Cerebellar nuclear complex (tissue), 1 donor: ENCODE results near the gene GMDS.

ENCODE experiments used
- DNase-seq, 2 experiments: peaks; one replicate each; lab custom pipeline; 2025; lab: John Stamatoyannopoulos, UW

Gene GMDS

DNA sequence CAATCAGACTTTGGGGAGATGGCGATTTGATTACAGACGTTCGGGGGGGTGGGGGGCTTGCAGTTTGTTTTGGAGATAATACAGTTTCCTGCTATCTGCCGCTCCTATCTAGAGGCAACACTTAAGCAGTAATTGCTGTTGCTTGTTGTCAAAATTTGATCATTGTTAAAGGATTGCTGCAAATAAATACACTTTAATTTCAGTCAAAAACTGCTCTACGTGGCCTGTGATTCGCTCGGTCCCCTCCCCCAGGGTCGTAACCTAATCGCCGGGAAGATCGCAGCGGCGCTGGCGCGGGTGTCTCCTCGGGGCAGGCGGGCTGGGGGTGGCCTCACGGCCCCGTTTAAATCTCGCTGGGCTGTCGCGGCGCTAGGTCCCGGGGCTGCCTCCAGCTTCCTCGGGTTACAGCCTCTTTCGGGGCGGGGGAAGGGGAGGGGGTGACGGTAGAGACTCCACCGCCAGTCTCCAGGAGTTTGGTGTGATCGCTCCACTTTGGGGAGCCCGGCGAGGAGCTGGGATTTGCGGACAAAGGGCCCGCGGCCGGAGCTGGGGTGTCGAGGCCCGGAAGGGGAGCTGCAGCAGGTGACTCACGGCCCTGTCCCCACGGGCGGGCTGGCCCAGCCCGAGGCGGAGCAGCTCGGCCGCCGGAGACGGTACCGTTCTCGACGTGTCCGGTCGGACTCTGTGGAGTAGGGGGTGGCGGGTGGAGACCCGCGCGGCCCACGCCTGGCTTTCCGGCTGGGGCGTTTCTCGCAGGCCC is 631.5 kb downstream of the GMDS start:
- DNase-seq = no peak

GRCh38 chr6:1613346-1613687 is 632.1 kb downstream of the GMDS start:
- DNase-seq = no peak

GRCh38 chr6:1612974-1613306 is 632.5 kb downstream of the GMDS start:
- no peak for DNase-seq

- DNase-seq = no peak
Observed at GRCh38 chr6:1612299-1612973, 633.0 kb downstream of the GMDS start.

DNA sequence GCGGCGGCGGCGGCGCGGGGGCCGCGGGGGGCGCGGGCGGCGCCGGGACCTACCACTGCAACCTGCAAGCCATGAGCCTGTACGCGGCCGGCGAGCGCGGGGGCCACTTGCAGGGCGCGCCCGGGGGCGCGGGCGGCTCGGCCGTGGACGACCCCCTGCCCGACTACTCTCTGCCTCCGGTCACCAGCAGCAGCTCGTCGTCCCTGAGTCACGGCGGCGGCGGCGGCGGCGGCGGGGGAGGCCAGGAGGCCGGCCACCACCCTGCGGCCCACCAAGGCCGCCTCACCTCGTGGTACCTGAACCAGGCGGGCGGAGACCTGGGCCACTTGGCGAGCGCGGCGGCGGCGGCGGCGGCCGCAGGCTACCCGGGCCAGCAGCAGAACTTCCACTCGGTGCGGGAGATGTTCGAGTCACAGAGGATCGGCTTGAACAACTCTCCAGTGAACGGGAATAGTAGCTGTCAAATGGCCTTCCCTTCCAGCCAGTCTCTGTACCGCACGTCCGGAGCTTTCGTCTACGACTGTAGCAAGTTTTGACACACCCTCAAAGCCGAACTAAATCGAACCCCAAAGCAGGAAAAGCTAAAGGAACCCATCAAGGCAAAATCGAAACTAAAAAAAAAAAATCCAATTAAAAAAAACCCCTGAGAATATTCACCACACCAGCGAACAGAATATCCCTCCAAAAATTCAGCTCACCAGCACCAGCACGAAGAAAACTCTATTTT is 633.7 kb downstream of the GMDS start:
- no peak for DNase-seq

DNA sequence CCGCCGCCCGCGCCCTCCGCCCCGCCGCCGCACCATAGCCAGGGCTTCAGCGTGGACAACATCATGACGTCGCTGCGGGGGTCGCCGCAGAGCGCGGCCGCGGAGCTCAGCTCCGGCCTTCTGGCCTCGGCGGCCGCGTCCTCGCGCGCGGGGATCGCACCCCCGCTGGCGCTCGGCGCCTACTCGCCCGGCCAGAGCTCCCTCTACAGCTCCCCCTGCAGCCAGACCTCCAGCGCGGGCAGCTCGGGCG is 634.2 kb downstream of the GMDS start:
- DNase-seq = no peak

DNA sequence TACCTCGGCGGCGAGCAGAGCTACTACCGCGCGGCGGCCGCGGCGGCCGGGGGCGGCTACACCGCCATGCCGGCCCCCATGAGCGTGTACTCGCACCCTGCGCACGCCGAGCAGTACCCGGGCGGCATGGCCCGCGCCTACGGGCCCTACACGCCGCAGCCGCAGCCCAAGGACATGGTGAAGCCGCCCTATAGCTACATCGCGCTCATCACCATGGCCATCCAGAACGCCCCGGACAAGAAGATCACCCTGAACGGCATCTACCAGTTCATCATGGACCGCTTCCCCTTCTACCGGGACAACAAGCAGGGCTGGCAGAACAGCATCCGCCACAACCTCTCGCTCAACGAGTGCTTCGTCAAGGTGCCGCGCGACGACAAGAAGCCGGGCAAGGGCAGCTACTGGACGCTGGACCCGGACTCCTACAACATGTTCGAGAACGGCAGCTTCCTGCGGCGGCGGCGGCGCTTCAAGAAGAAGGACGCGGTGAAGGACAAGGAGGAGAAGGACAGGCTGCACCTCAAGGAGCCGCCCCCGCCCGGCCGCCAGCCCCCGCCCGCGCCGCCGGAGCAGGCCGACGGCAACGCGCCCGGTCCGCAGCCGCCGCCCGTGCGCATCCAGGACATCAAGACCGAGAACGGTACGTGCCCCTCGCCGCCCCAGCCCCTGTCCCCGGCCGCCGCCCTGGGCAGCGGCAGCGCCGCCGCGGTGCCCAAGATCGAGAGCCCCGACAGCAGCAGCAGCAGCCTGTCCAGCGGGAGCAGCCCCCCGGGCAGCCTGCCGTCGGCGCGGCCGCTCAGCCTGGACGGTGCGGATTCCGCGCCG is 634.7 kb downstream of the GMDS start:
- DNase-seq = no peak

DNA sequence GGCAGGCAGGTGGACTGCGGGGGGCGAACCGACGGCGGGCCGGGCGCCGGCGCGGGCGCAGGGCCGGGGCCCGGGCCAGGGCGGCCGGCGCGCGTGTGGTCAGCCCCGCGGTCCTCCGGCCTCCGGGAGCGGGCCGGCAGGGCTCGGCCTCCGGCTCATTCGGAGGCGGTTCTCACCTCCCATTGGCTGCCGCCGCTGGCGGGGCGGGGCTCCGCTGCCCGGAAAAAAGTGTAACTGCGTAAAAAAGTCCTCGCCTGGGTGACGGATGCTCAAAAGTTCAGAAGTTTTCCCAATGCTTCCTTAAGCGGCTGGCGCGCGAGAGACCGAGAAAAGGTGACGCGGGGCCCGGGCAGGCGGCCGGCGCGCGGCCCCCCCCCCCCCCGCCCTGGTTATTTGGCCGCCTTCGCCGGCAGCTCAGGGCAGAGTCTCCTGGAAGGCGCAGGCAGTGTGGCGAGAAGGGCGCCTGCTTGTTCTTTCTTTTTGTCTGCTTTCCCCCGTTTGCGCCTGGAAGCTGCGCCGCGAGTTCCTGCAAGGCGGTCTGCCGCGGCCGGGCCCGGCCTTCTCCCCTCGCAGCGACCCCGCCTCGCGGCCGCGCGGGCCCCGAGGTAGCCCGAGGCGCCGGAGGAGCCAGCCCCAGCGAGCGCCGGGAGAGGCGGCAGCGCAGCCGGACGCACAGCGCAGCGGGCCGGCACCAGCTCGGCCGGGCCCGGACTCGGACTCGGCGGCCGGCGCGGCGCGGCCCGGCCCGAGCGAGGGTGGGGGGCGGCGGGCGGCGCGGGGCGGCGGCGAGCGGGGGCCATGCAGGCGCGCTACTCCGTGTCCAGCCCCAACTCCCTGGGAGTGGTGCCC is 635.5 kb downstream of the GMDS start, which contains the start of gene FOXC1:
FOXC1 (plus strand) TSS at position 268 of the 849 bp plus-strand sequence; CDS start at position 799, 531 bp downstream.
- no peak for DNase-seq

- DNase-seq = no peak
Observed at GRCh38 chr6:1609041-1609647, 636.3 kb downstream of the GMDS start.

DNA sequence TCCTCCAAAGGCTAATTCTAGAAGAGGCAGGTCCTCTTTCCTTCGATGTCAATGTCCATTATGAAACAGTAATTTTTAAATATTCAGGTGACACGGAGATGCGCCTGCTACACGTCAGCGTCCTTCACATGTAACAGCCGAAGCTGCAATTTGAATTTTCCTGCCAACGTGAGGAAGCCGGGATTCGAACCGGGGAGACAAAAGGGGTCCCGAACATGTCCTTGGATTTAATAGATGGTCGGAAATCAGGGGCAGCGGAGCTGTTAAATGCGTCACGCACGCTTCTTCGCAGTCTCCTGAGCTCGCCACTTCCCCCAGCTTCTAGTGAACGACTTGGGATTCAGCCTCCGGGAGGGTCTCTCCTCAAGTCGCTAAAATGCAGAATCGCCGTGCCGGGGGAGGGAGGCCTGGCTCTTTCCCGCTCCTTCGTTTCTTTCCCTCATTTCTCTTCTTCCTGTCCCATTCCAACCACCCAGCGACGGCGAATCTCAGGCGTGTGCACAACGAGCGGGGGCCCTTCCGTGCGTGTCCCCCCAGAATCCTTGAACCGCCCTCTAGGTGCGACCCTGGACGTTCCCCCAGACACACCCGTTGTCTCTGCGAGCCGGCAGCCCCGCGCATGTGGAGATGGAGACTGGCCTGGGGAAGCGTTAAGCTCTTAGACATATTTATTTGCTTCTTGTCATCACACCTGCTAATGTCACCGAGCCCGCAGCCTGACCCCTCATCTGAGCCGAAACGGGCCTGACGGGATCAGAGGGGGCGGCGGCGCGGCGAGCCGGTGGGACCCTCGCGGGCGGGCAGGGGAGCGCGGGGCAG is 637.0 kb downstream of the GMDS start:
- no peak for DNase-seq

DNA sequence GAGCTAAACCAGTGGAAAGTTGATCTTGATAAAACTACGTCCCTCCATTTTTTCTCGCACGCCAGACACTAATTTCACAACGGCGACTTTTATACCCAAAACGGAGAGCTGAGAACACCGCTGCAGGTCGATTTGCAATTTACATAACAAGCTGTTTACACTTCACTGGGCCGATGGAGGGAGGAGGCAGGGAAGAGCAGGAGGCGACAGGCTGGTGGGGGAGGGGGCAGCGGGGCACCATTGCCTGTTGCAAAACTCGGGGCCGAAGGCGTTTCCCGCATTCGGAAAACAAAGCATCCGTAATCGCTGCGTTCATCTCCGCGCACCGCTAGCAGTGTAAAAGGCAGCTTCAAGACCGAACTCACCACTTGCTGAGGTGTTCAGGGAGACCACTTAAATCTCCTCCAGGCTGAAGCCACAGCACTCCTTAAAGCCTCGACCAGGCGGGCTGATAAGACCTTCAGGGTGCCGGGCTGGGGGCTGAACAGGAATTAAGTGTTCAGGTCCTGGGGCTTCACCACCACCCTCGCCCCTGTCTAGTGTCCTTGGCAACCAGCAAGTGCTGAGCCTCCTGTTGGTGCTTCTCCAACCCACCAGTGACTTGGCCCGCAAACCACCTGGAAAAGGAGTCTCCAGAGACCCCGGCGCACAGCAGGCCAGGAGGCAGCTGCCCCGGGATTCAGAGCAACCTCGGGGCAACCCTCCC is 637.7 kb downstream of the GMDS start:
- DNase-seq = no peak

- no peak for DNase-seq
Observed at GRCh38 chr6:1606780-1607515, 638.5 kb downstream of the GMDS start.

- no peak for DNase-seq
Observed at GRCh38 chr6:1605893-1606779, 639.3 kb downstream of the GMDS start.

DNA sequence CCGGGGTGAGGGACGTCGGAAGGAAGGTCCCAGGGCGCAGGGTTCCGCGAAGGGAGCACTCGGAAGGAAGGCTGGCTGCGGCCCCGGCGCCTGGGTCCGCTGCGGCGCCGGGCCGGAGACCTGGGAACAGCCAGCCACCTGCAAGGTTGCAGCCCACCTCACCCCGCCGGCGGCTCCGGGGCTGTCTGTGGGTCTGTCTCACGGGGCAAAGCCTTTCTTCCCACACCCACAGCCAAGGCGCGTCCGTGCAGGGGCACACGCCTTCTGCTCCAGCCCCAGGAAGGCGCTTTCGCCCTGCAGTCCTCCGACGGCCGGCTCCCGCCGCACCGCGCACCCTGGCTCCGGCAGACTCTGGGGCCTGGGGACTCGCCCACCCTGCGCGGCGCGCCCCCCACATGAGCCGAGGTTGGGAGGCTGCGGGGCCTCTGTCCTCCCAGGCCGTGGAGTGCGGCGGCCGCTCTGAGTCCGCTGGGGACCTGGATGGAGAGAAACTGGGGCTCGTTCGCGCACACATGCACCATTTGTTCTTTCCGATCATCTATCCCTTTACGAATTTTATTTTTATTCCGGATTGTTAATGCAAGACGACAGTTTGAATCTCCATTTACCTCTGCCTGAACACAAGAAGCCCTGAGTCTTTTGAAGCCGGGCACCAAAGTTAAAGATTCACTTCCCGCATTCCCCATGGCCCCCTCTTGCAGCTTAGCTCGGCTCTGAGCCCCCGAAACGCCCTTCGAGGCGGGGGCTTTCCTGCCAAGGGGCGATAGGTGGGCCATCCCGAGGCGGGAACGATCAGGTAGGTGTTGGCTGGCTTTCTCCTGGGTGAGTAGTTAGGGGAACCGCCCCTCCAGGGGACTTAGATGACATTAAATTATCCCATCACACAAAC is 640.2 kb downstream of the GMDS start:
- no peak for DNase-seq

GRCh38 chr6:1604158-1605003 is 641.0 kb downstream of the GMDS start:
- no peak for DNase-seq

DNA sequence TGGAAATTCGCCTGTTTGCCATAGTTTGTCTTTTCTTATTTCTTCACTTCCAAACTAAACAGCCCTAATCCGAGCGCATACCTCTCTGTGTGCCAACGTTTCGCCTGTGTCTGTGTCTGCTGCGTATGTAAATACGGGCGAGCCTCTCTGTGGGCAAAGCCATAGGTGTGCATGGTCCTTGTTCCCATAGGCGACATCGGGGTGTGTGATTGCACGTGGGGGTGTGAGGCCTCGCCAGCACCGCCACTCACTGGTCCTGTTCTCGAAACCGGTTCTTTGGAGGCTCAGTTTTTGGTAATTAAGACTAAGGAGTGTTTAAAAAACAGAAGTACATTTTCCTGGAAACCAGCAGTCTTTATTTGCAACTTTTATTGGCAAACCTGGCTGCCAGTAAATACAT is 641.7 kb downstream of the GMDS start:
- no peak for DNase-seq
